Left colon (tissue), 2 donors: ENCODE data around the gene GNA15. TPM values are rescaled to one million over a fixed set of nuclear protein-coding genes. Genes with fewer than 3 reads are reported as not detected.
"Not testable (repeated sequence)": the region's sequence is repeated elsewhere in the genome, so short reads cannot be mapped to it uniquely, and the experiment has no call there.

Experiments
- ATAC-seq: fragments of 200-7000 bp; cut with Tn5 transposase; one replicate; pipeline ENCODE4 v1.9.1; 2020; ENCODE audit warnings: mild to moderate bottlenecking, moderate library complexity
- DNase-seq, 2 donors: peaks; one replicate each; pipeline ENCODE4 v3.0.0-alpha.2; 2020
- intact Hi-C, 2 donors: fragments of 100-400 bp; cut with DNase I in 1 of 2; cut with micrococcal nuclease in 1 of 2; formaldehyde crosslinking; loops; one replicate each; pipeline versions ENCODE4 v1.11.2 to v1.14.0; 2022; cut with DNase I, micrococcal nuclease
- total RNA-seq, 2 donors: library from RNA; stranded (reverse); fragmentation: NEBNext Ultra II Directional; extraction: Animal tissue kit (Norgen Biotek cat#: 25700); gene quantifications; one replicate each; pipeline ENCODE4 v1.2.1, GENCODE V29; 2021
- donor health status: DM: no; HTN: no; CAD: no.
- donor health status: DM: yes; HTN: yes; CAD: no.

The GNA15 gene
- total RNA-seq, 2 donors from 2014 or later = 3.0 to 4.8 TPM

DNA sequence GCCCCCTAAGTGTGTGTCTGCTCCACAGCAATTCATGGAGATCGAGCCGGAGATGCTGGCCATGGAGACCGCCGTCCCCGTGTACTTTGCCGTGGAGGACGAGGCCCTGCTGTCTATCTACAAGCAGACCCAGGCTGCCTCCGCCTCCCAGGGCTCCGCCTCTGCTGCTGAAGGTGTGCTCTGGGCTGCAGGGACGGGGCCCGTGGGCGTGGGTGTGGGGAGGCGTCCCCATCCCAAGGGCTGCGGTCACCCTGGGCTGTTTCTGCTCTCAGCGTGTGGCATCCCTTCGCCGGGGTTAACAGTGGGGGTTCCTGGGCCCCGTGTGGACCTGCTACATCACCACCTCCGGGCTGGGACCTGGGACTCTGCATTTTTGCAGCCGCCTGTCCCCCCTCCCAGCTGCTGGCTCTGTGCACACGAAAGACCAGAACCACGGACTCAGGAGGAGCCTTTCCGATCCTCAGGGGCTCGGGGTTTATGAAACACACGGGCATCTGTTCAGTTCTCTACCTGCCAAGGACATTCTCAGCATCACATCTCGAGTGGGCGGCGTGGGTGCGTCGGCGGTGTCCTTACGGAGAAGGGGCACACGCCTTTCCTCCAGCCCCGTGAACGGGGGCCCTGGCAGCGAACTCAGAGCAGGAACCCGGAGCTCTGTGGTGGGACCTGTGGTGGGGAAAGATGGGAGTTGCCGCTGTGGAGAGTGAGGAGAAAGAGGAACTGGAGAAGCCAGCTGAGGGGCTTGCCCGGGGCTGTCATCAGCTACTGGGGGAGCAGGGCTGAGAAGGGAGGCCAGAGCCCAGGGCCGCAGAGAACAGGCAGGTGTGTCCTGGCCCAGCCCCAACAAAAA is 57.6 kb downstream of the GNA15 start:
- DNase-seq = no peak
- ATAC-seq = no peak
- intact Hi-C loops = no loop called here

DNA sequence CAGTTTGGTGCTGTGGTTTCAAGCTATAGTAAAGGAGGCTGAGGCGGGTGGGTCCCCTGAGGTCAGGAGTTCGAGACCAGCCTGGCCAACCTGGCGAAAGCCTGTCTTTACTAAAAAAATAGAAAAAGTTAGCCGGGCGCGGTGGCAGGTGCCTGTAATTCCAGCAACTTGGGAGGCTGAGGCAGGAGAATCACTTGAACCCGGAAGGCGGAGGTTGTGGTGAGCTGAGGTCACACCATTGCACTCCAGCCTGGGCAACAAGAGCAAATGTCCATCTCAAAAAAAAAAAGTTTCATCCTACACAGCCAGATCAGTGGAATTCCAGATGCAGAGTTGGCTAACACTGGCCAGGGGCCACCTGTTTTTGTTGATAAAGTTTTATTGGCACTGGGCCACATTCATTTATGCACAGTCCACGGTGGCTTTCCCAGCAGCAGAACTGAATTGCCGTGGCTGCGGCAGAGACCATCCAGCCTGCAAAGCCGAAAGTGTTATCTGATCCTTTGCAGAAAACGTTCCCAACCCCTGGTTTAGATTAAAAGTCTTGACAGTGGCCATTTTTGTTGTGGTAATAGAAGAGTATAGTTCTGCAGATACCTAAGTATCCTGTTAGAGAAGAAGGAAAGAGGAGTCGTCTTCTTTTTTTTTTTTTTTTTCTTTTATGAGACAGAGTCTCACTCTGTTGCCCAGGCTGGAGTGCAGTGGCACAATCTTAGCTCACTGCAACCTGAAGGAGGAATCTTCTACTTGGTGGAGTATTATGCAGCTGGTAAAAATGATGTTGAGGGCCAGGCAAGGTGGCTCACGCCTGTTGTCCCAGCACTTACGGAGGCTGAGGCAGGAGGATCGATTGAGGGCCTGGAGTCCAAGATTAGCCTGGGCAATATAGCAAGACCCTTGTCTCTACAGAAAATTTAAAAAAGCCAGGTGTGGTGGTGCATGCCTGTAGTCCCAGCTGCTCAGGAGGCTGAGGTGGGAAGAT is 58.6 kb downstream of the GNA15 start:
- ATAC-seq = no peak
- no peak for DNase-seq
- intact Hi-C loops = no loop called here

DNA sequence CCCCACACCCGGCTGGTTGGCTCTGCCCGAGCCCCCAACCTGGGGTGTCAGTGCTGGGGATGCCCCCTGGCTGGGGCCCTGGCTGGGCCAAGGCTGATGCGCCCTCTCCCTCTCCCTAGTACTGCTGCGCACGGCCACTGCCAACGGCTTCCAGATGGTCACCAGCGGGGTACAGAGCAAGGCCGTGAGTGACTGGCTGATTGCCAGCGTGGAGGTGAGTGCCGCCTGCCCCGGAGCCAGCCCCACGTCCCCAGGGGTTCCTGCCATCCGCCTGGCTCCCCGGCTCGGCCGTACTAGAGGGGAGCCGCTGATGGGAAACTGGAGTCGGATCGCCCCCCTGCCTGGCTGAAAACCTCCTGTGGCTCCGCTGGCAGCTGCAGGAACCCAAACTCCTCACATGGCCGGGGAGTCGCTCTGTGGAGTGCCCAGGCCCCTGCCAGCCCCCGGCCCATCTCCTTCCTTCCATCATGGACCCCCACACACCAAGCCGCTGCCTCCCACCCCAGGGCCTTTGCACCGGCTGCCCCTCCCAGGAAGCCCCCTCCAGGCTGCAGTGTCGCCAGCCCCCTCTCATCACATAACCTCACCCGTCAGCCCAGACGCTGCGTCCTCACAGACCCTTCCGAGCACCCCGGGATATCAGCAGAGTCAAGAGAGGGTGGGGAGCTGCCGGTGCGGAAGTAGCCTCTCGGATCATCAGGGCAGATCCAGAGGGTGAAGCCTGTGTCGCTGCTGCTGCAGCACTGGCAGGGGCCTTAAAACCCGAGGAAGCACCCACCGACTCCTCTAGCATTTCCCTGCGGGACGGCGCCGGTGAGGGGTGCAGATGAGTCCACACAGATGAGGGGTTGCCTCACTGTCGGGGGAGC is 60.5 kb downstream of the GNA15 start:
- DNase-seq (no peak), ATAC-seq (no peak)
- intact Hi-C loops = no loop called here

DNA sequence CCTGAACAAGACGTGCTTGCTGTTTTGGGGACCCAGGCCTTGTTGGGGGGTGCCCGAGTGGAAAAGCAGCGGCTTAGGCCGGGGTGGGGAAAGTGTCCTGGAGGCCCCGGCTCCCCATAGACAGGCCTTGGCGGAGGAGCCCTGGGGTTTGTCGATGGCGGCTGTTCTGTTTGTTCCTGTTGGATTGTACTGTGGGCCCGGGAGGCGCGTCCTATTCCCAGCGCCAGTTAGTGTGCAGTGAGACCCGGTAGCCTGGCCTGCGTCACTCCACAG is 61.0 kb downstream of the GNA15 start:
- no peak for ATAC-seq
- DNase-seq = no peak
- intact Hi-C loops = no loop called here

DNA sequence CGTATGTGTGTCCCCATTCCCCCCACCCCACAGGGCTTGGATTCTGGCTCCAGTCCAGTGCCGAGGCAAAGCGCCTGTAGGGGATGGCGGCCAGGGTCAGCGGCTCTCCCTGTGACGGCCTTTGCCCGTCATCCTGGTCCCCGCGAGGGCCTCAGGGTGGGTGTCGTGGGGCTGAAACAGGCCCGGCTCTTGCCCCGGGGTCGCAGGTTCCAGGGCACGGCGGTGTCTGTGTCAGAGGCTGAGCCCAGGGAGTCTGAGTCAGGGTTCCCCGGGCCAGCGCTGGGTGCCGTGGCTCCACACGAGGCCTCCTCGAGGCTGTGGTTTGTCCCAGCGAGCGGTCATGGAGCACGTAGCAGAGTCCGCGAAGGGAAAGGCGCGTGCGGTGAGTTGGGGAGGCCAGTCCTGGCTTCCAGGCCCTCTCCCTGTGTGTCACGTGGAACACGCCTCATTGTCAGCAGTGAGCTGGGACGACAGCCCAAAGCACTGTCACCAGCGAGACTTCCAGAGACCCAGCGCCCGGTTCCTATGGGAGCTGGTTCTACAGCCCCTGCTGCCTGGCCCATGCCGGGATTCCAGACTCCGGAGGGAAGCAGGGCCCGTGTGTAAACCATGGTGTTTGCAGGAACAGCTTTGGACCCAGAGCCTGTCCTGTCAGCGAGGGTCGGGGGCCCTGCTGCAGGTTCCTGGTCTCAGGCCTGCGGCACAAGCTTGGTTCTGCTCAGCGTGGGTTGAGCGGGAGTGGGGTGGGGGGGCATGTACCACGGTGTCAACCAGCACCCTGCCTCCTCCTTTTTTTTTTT is 63.3 kb downstream of the GNA15 start:
- no peak for DNase-seq
- no peak for ATAC-seq
- intact Hi-C loops = no loop called here

DNA sequence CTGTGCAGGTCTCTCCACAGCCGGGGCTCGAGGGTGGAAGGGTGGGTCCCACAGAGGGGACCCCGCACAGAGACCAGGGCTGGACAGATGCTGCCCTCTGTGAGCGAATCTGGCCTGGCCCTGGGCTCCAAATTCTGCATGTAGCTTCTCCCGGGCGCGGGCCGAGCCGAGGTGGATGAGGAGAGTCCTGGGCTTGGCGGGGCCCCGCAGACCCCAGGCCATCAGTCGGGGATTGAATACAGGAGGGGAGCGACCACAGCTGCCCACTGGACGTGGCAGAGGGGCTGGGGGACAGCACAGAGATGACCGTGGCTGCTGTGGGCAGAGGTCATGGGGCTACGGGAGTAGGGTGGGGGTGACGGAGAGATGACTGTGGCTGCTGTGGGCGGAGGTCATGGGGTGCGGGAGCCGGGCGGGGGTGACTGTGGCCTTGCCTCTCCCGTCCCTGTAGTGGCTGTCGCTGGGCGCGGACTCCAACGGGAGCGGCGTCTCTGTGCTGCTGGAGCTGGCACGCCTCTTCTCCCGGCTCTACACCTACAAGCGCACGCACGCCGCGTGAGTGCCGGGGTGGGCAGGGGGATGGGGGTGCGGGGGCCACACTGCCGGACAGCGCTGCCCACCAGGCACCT is 65.4 kb downstream of the GNA15 start:
- DNase-seq (no peak), ATAC-seq (no peak)
- intact Hi-C loops = no loop called here

DNA sequence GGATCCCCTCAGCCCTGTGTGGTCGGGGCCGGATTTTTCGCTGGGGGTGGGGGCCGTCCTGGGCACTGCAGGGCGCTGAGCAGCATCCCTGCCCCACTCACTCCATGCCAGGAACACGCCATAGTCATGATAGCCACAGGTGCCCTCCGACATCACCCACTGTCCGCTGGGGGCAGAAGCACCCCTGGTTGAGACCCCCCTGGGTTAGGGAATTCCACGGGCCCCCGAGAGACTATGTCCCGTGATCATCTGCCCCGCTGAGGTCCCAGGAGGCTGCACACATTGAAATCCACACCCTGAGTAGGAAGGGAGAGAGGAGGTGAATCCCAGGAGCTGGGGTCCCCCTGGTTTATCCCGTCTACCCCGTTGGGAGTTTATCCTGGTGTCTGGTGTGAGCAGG is 66.1 kb downstream of the GNA15 start:
- ATAC-seq = no peak

DNA sequence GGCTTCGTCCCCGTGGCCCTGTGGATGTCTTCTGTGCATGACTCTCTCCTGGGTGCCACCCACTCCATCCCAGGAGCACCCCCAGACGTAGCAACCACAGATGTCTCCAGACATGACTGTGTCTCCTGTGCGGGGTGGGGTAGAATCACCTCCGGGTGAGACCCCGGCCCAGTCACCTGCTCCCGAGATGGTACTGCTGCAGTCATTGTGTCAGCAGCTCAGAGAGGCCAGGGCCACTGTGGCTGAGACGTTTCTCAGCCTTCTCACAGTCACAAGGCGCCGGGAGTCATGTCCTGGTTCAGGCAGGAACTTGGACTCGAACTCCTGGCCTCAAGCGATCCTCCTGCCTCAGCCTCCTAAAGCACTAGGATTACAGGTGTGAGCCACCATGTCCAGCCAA is 66.5 kb downstream of the GNA15 start:
- DNase-seq = no peak
- intact Hi-C loops = no loop called here
- no peak for ATAC-seq

More for the DNA sequence above, 66.1 kb downstream of the GNA15 start:
- DNase-seq = no peak
- intact Hi-C loops = no loop called here

DNA sequence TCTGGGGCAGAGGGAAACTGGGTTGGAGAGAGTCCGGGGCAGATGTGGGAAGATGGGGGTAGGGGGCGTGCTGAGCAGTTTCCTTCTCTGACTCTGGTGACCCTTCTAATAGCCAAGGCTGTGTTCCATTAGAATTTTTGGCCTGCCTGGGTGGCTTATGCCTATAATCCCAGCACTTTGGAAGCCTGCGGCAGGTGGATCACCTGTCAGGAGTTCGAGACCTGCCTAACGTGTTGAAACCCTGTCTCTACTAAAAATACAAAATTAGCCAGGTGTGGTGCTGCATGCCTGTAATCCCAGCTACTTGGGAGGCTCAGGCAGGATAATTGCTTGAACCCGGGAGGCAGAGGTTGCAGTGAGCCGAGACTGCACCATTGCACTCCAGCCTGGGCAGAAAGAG is 67.1 kb downstream of the GNA15 start:
- intact Hi-C loops, DNase-seq, ATAC-seq: not testable (repeated sequence)

DNA sequence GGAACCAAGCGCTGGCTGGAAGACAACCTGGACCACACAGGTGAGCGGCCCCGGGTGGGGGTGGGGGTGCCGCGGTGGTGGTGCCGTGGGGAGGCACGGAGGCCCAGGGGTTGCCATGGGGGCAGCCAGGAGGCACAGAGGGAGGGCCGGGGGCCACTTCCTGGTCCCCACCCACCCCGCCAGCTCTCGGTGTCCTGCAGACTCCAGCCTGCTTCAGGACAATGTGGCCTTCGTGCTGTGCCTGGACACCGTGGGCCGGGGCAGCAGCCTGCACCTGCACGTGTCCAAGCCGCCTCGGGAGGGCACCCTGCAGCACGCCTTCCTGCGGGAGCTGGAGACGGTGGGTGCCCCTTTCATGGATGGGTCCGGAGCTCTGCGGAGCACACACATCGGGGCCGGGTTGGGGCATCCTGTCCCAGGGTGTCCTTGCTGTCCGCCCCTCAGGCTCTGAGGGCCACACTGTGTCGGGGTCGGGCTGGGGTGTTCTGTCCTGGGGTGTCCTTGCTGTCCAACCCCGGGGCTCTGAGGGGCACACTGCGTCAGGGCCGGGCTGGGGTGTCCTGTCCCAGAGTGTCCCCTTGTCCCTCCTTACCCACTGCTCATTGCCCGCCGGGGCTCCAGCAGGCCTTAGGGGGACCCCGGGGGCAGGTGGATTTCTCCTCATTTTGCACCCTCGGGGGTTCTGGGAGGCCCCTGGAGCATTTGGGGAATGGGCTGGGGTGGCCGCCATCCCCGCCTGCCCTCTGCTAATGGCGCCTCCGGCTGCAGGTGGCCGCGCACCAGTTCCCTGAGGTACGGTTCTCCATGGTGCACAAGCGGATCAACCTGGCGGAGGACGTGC is 68.2 kb downstream of the GNA15 start:
- DNase-seq (no peak), ATAC-seq (no peak)
- intact Hi-C loops = no loop called here

DNA sequence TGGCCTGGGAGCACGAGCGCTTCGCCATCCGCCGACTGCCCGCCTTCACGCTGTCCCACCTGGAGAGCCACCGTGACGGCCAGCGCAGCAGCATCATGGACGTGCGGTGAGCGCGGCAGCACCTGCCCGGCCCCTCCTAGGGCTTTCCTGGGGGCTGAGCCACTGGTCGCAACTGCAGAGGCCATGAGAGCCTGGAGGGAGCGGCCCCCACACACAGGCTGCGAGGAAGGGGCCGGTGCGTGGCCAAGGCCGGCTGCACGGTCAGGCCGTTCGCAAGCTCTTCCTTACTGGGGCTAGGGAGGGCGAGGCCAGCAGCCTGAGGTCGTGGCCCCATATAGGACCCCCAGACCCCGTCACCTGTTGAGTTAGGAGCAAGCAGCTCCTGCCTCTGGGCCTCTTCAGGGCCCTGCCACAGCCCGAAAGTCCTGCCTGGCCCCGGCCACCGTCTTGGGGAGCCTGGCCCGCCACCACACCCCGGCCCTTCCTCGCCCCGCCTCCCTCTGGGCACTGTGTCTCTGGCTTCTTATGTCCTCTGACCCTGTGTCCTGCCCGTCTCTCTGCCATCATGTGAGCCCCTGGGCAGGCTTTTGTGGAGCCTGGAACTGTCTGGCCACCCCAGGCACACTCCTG is 68.9 kb downstream of the GNA15 start:
- intact Hi-C loops = no loop called here
- DNase-seq = no peak
- ATAC-seq = no peak

DNA sequence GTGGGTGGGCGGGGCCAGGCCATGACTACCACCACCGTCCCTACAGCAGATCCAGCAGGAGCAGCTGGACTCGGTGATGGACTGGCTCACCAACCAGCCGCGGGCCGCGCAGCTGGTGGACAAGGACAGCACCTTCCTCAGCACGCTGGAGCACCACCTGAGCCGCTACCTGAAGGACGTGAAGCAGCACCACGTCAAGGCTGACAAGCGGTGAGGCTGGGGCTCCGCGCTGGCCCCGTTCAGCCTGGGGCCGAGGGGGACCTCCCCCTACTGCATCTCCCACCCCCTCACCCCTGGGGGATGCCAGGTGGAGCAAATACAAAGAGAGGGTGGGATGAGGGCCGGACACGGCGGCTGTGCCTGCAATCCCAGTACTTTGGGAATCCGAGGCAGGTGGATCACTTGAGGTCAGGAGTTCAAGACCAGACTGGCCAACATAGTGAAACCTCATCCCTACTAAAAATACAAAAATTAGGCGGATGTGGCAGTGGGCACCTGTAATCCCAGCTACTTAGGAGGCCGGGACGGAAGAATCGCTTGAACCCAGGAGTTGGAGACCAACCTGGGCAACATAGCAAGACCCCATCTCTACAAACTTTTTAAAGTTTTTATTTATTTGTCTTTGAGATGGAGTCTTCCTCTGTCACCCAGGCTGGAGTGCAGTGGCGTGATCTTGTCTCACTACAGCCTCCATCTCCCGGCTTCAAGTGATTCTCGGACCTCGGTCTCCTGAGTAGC is 70.6 kb downstream of the GNA15 start:
- DNase-seq (no peak), ATAC-seq (no peak)
- intact Hi-C loops = no loop called here

DNA sequence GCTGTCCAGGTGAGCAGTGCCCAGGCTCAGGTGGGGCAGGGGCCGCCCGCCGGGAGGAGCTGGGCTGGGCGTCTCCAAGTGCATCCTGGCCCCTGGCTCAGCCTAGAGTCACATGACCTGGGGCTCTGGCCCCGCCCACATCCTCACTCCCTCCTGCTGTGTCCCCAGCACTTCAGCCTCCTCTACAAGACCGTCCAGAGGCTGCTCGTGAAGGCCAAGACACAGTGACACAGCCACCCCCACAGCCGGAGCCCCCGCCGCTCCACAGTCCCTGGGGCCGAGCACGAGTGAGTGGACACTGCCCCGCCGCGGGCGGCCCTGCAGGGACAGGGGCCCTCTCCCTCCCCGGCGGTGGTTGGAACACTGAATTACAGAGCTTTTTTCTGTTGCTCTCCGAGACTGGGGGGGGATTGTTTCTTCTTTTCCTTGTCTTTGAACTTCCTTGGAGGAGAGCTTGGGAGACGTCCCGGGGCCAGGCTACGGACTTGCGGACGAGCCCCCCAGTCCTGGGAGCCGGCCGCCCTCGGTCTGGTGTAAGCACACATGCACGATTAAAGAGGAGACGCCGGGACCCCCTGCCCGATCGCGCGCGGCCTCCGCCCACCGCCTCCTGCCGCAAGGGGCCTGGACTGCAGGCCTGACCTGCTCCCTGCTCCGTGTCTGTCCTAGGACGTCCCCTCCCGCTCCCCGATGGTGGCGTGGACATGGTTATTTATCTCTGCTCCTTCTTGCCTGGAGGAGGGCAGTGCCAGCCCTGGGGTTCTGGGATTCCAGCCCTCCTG is 71.8 kb downstream of the GNA15 start:
- intact Hi-C loops = no loop called here
- DNase-seq (no peak), ATAC-seq (no peak)

DNA sequence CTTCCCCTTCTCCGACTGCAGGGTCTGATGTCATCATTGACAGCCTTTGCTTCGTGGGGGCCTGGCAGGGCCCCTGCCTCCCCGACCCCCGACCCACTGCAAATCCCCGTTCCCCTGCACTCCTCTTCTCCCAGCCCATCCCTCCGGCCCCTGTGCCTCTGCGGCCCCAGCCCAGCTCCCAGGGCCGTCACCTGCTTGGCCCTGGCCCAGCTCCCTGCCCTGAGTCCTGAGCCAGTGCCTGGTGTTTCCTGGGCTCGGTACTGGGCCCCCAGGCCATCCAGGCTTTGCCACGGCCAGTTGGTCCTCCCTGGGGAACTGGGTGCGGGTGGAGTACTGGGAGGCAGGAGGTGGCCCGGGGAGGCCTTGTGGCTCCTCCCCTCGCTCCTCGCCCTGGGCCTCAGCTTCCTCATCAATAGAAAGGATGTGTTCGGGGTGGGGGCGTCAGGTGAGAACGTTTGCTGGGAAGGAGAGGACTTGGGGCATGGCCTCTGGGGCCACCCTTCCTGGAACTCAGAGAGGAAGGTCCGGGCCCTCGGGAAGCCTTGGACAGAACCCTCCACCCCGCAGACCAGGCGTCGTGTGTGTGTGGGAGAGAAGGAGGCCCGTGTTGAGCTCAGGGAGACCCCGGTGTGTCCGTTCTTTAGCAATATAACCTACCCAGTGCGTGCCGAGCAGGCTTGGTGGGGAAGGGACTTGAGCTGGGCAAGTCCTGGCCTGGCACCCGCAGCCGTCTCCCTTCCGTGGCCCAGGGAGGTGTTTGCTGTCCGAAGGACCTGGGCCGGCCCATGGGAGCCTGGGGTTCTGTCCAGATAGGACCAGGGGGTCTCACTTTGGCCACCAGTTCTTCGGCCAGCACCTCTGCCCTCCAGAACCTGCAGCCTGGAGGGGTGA is 72.7 kb downstream of the GNA15 start:
- DNase-seq (no peak), ATAC-seq (no peak)
- intact Hi-C loops = no loop called here
